CD4-positive, CD25-positive, alpha-beta regulatory T cell (primary cell): Measurements from ENCODE around the gene PSMB7. TPM values are rescaled to one million over a fixed set of nuclear protein-coding genes. Genes with fewer than 3 reads are reported as not detected.

Source experiments
- ATAC-seq, 2 donors: fragments of 150-1000 bp; cut with Tn5 transposase; one replicate each; pipeline ENCODE4 v1.10.0; 2021; ENCODE audit warnings: low read depth in 2 of 2, moderate number of reproducible peaks in 2 of 2, moderate library complexity in 1 of 2
- DNase-seq, 3 donors: peaks; one replicate each; pipeline versions ENCODE4 v3.0.0 to v3.0.0-alpha.2; 2012 to 2022; ENCODE audit warnings: mixed read lengths in 1 of 3
- H3K27ac ChIP-seq: one replicate; pipeline ENCODE4 v1.7.0; 2013; ENCODE audit warnings: mild to moderate bottlenecking, low read length; ENCODE audit not compliant: insufficient read depth, poor library complexity, severe bottlenecking
- H3K27me3 ChIP-seq: one replicate; pipeline ENCODE4 v1.7.0; 2013; ENCODE audit warnings: low read length; ENCODE audit not compliant: control insufficient read depth, insufficient read depth
- H3K36me3 ChIP-seq: one replicate; pipeline ENCODE4 v1.7.0; 2013; ENCODE audit warnings: mild to moderate bottlenecking, low read length, moderate library complexity; ENCODE audit not compliant: control insufficient read depth, insufficient read depth
- H3K4me1 ChIP-seq: 2 replicates; pipeline ENCODE4 v1.7.0; 2013; ENCODE audit warnings: mild to moderate bottlenecking, low read length; ENCODE audit not compliant: insufficient read depth, control insufficient read depth, poor library complexity, severe bottlenecking
- H3K4me3 ChIP-seq: one replicate; pipeline ENCODE4 v1.7.0; 2013; ENCODE audit warnings: low read depth, mild to moderate bottlenecking, low read length, moderate library complexity
- H3K9me3 ChIP-seq, 2 experiments: 1 replicate in 1 of 2; 2 replicates in 1 of 2; pipeline ENCODE4 v1.7.0; 2013; ENCODE audit warnings: low read length in 2 of 2, mild to moderate bottlenecking in 1 of 2, moderate library complexity in 1 of 2; ENCODE audit not compliant: control insufficient read depth in 2 of 2
- H3K27ac Mint-ChIP-seq, 3 donors: one replicate each; pipeline ENCODE4 v1.8.0; 2020 to 2022; ENCODE audit warnings: mild to moderate bottlenecking in 3 of 3, mixed read lengths in 3 of 3, moderate library complexity in 2 of 3
- H3K27me3 Mint-ChIP-seq: one replicate; pipeline ENCODE4 v1.8.0; 2022; ENCODE audit warnings: mild to moderate bottlenecking, mixed read lengths
- H3K36me3 Mint-ChIP-seq: one replicate; pipeline ENCODE4 v1.8.0; 2020; ENCODE audit warnings: mixed read lengths
- H3K4me1 Mint-ChIP-seq, 4 donors: one replicate each; pipeline ENCODE4 v1.8.0; 2020 to 2022; ENCODE audit warnings: mixed read lengths in 4 of 4, mild to moderate bottlenecking in 1 of 4
- H3K4me3 Mint-ChIP-seq, 4 donors: one replicate each; pipeline ENCODE4 v1.8.0; 2020 to 2022; ENCODE audit warnings: mild to moderate bottlenecking in 4 of 4, mixed read lengths in 4 of 4, moderate library complexity in 3 of 4
- H3K9me3 Mint-ChIP-seq, 7 donors: one replicate each; pipeline ENCODE4 v1.8.0; 2020 to 2022; ENCODE audit warnings: mixed read lengths in 7 of 7, mild to moderate bottlenecking in 3 of 7, moderate library complexity in 2 of 7
- polyA plus RNA-seq, 4 donors: library from polyadenylated mRNA; unstranded; fragments of 300-500 nt; fragmentation: Illumina TruSeq; gene quantifications; one replicate each; pipeline ENCODE4 v1.2.3, GENCODE V29; 2021
- total RNA-seq: library from RNA; stranded (reverse); gene quantifications from one replicate; pipeline ENCODE4 v1.2.3, GENCODE V29; 2022

PSMB7 gene
- total and polyA plus RNA-seq, 5 donors from 2014 or later, result 84.2 to 225 (median 186) TPM

GRCh38 chr9:124315882-124316281, 99.4 kb downstream of the PSMB7 start:
- Mint-ChIP-seq H3K36me3 (peaks cover 3% of the 10 kb centered on the region), H3K4me3 (no peak overlapping the region), H3K4me1 (no peaks in the 10 kb centered on the region), H3K9me3 (no peaks in the 10 kb centered on the region), H3K27me3 (no peaks in the 10 kb centered on the region), H3K27ac (no peak overlapping the region)
- no peaks in the 10 kb centered on the region for H3K27me3 ChIP-seq
- DNase-seq (no peak), ATAC-seq (no peak)
- no peaks in the 10 kb centered on the region for H3K9me3 ChIP-seq
- peaks cover 3% of the 10 kb centered on the region for H3K36me3 ChIP-seq
- H3K4me1 ChIP-seq, result no peaks in the 10 kb centered on the region
- H3K4me3 ChIP-seq, result no peak overlapping the region
- H3K27ac ChIP-seq, result no peak overlapping the region

GRCh38 chr9:124313940-124314339, 101.3 kb downstream of the PSMB7 start:
- Histone ChIP-seq H3K4me1 (no peaks in the 10 kb centered on the region), H3K9me3 (no peaks in the 10 kb centered on the region), H3K4me3 (no peak overlapping the region), H3K27ac (no peak overlapping the region), H3K36me3 (peaks cover 3% of the 10 kb centered on the region), H3K27me3 (no peaks in the 10 kb centered on the region)
- Mint-ChIP-seq H3K9me3 (peaks cover 0 to 2% (median 0%) of the 10 kb centered on the region in 7 donors), H3K4me3 (no peak overlapping the region), H3K27me3 (no peaks in the 10 kb centered on the region), H3K36me3 (peaks cover 3% of the 10 kb centered on the region), H3K27ac (peak overlapping the region in 1 of 3 donors; percentile 74), H3K4me1 (no peaks in the 10 kb centered on the region)
- no peak for DNase-seq
- no peak for ATAC-seq

GRCh38 chr9:124312290-124313265, 102.7 kb downstream of the PSMB7 start:
- no peak overlapping the region for H3K4me3 Mint-ChIP-seq
- peaks cover 0 to 2% (median 0%) of the 10 kb centered on the region in 7 donors for H3K9me3 Mint-ChIP-seq
- H3K27ac ChIP-seq, result no peak overlapping the region
- H3K4me1 ChIP-seq, result no peaks in the 10 kb centered on the region
- no peak overlapping the region for H3K27ac Mint-ChIP-seq
- DNase-seq, result no peak
- no peaks in the 10 kb centered on the region for H3K27me3 Mint-ChIP-seq
- ATAC-seq, result no peak
- no peak overlapping the region for H3K4me3 ChIP-seq
- H3K4me1 Mint-ChIP-seq, result no peaks in the 10 kb centered on the region
- no peaks in the 10 kb centered on the region for H3K27me3 ChIP-seq
- H3K9me3 ChIP-seq, result no peaks in the 10 kb centered on the region
- H3K36me3 Mint-ChIP-seq, result peaks cover 2% of the 10 kb centered on the region
- peaks cover 3% of the 10 kb centered on the region for H3K36me3 ChIP-seq

- peaks cover 0 to 2% (median 0%) of the 10 kb centered on the region in 7 donors for H3K9me3 Mint-ChIP-seq
- H3K36me3 Mint-ChIP-seq, result no peaks in the 10 kb centered on the region
- ATAC-seq, result no peak
- Histone ChIP-seq H3K27me3 (no peaks in the 10 kb centered on the region), H3K4me3 (no peak overlapping the region), H3K9me3 (no peaks in the 10 kb centered on the region), H3K27ac (no peak overlapping the region), H3K4me1 (no peaks in the 10 kb centered on the region), H3K36me3 (no peaks in the 10 kb centered on the region)
- H3K27ac Mint-ChIP-seq, result no peak overlapping the region
- DNase-seq, result no peak
- no peaks in the 10 kb centered on the region for H3K27me3 Mint-ChIP-seq
- H3K4me3 Mint-ChIP-seq, result no peak overlapping the region
- H3K4me1 Mint-ChIP-seq, result no peaks in the 10 kb centered on the region
Measured at GRCh38 chr9:124311283-124311682, 104.0 kb downstream of the PSMB7 start.

GRCh38 chr9:124309667-124310084, 105.6 kb downstream of the PSMB7 start:
- Histone ChIP-seq H3K4me1 (no peaks in the 10 kb centered on the region), H3K9me3 (no peaks in the 10 kb centered on the region), H3K36me3 (no peaks in the 10 kb centered on the region), H3K4me3 (no peak overlapping the region), H3K27me3 (no peaks in the 10 kb centered on the region), H3K27ac (no peak overlapping the region)
- Mint-ChIP-seq H3K4me1 (peaks cover 0 to 2% (median 0%) of the 10 kb centered on the region in 4 donors), H3K36me3 (no peaks in the 10 kb centered on the region), H3K4me3 (no peak overlapping the region), H3K27me3 (no peaks in the 10 kb centered on the region), H3K9me3 (peaks cover 0 to 2% (median 0%) of the 10 kb centered on the region in 7 donors), H3K27ac (no peak overlapping the region)
- ATAC-seq (no peak), DNase-seq (no peak)

GRCh38 chr9:124308606-124309491, 106.4 kb downstream of the PSMB7 start:
- ATAC-seq, result no peak
- peaks cover 0 to 2% (median 0%) of the 10 kb centered on the region in 4 donors for H3K4me1 Mint-ChIP-seq

GRCh38 chr9:124307379-124308030, 107.7 kb downstream of the PSMB7 start:
- Histone ChIP-seq H3K27ac (no peak overlapping the region), H3K9me3 (no peaks in the 10 kb centered on the region), H3K36me3 (peaks cover 2% of the 10 kb centered on the region), H3K4me3 (no peak overlapping the region), H3K4me1 (no peaks in the 10 kb centered on the region), H3K27me3 (no peaks in the 10 kb centered on the region)
- Mint-ChIP-seq H3K9me3 (peaks cover 0 to 2% (median 0%) of the 10 kb centered on the region in 7 donors), H3K27ac (no peak overlapping the region), H3K4me3 (no peak overlapping the region), H3K36me3 (peaks cover 5% of the 10 kb centered on the region), H3K27me3 (no peaks in the 10 kb centered on the region), H3K4me1 (peaks cover 0 to 2% (median 0%) of the 10 kb centered on the region in 4 donors)
- ATAC-seq, result no peak
- no peak for DNase-seq

More at GRCh38 chr9:124308606-124309491, 106.4 kb downstream of the PSMB7 start:
- Histone ChIP-seq H3K4me3 (no peak overlapping the region), H3K27ac (no peak overlapping the region), H3K36me3 (no peaks in the 10 kb centered on the region), H3K9me3 (no peaks in the 10 kb centered on the region), H3K27me3 (no peaks in the 10 kb centered on the region), H3K4me1 (no peaks in the 10 kb centered on the region)
- Mint-ChIP-seq H3K36me3 (no peaks in the 10 kb centered on the region), H3K27ac (no peak overlapping the region), H3K4me3 (no peak overlapping the region), H3K9me3 (peaks cover 0 to 2% (median 0%) of the 10 kb centered on the region in 7 donors), H3K27me3 (no peaks in the 10 kb centered on the region)
- no peak for DNase-seq
